ENCODE measurements around the gene PDCD10.

PDCD10 gene

DNA sequence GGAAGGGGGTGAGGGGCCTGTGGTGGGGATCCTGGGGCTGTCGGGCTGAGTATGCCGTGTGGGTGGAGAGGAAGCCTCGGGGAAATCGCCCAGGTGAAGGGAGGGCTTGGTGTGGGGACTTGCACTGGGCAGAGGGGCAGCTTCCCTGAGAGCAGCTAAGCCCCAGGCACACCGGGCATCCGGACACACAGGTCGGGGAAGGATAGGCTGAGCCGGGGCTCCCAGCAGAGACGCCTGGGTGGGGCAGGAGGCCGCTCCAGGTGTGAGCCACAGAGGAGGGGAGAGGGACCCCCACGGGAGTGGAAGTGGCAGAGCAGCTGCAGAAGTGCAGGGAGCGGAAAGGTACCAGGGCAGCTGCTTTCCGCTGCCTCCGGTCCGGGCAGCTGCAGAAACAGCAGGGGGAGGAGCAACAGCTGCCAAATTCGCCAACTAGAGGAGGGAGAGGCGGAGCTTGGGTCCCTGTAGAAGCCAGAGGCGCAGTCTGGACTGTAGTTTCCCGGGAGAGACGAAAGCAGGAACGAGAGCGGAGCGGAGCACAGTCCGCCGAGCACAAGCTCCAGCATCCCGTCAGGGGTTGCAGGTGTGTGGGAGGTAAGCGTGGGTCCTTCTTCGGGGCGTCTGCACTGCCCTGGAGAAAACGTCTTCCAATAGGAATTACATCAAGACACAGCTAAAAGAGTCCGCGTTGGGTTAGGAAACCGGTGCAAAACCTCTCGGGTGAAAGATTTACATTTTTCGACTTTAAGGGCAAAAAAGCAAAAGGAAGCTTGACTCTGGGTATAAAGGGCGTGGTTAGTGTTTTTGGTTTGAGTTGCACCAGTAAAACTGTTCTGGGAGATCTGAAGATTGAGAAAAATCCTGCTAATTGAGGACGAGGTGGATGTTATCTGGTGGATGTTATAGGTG, 794 bp upstream of the PDCD10 start, which contains the start of gene SERPINI1:
Gene SERPINI1 (plus strand): TSS at position 489 of the 906 bp plus-strand sequence. CDS start 53,408 bp downstream, outside the sequence.
- DNase-seq (ENCODE audit: low spot score), result peak; percentile 83

DNA sequence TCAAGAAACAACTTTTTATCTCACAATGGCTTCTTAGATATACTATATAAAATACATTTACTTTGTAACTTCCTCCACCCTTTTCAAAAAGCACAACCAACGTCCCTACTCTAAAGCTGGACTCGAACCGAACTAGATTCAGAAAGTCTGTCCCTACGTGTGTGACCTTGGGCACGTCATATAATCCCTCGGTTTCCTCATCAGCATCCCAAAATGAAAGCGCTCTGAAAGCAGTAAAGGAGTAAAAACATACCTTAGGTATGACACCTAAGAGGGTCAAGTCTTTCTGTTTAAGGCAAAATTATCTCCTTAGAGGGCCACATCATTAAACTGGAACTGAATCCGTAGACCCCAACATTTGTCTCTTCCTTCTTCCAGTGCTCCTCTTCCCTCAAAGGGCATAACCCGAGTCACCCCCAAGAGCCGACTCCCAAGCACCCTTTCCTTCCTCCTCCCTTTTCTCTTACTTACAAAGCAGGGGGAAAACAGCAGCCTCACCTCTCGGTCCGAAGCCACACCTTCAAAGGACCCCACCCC, 663 bp downstream of the PDCD10 start:
- DNase-seq (ENCODE audit: low spot score), result no peak

DNA sequence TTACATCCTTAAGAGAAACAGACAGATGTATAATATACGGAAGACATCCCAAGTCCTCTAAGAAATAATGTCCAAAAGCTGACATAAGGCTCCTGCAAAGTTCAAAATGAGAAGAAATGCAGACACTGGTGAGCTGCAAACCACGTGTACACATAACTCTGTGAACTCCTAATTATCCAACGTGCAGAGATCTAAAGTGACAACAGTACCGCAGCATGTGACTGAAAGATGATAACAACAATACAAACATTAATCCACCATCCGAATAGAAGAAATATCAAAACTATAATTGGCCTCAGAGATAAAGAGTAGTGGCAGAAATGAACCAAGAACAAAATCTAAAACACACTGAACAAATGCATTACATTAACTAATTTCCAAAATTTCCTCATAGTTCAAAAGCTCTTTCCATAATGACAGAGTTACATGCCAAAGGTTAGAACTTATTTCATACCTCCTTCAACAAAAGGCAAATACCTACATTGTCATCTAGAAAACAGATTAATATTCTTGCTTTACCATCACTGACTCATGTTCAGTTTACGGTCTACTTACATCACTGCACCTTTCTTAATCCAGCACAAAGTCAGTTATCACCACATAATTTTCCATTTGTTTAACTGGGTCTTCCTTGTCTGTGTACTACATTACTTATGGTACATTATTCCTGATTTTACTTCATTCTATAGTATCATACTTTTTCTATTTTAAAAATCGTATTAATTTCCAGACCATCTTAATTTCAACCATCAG, 2.2 kb downstream of the PDCD10 start:
- DNase-seq (ENCODE audit: low spot score), result no peak

DNA sequence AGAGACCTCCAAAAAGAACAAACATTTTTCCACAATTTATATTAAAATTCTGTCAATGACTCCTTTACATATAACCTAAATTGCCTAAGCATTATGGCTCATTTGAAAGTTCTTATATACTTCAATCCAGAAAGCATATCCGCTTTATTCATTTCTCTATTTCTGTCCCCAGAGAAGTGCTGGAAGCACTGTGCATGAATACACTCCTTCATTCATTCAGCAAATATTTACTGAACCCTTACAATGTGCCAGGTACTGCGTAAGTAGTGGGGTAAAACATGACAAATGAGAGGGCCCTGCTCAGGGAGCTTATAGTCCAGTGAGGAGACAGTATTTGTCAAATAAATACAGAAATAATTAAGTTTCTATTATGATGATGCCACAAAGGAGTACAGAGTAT, 3.3 kb downstream of the PDCD10 start:
- no peak for DNase-seq (ENCODE audit: low spot score)

DNA sequence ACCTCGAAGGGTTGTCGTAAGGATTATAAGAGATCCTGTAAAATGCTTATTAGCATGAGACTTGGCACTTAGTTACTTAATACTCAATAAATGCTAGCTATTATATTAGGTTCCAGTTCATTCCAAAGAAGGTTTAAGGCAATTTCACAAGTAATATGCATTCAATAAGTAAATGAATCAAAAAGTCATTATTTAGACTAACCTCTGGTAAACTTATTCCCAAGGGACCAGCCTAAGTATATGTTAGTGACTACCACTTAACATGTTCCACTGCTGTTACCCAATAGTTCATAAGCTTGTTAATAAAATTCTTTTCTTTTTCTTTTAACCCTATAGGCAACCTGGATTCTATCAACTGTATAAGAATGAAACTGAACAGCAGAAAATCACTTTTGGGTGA, 5.1 kb downstream of the PDCD10 start:
- DNase-seq (ENCODE audit: low spot score), result no peak

DNA sequence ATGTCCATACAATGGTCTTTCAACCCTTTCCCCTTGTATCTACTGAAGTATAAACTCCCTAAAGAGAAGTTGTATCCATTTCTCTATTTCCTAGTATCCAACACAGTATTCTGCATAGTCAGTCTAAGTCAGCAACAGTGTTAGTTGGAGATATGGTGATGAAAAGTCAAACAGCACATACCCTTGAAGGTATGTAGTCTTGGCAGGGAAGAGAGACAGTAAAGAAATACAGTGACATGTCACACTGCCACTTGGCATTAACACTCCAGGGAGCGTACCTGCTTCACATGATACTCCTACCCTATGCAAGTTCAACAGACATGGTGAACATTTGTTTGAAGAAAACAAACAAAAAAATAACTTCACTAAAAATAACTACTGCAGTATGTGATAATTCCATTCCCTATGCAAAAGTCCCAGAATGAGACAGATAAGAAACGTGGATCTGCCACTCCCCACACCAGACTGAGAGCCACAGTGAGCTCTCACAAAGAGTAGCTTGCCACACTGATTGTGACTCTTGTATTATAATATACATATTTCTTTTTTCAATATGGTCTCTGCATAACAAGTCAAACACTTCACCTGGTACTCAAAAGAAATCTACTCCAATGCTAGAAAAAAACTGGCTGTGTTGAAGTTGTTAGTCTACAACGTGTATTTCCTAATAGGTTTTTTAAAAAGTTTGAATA, 5.9 kb downstream of the PDCD10 start:
- DNase-seq (ENCODE audit: low spot score), result no peak

DNA sequence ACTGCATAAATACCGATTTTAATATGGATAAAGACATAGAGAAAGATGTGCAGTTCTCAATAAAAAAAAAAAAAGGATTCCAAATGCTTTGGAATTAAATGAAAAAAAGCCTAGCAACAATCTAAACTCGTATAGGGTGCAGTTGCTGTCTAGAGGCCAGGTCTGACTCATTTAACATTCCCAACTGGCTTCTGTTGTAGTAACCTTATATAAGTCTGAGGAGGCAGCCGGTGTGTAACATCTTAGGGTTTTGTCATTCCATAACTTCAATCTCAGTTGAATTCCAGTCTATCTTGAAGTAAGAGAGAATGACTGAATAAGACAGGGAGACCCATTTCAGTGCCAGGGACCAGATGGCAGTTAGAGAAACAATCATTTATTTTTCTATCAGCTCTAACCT, 6.5 kb downstream of the PDCD10 start:
- DNase-seq (ENCODE audit: low spot score), result peak; percentile 76

DNA sequence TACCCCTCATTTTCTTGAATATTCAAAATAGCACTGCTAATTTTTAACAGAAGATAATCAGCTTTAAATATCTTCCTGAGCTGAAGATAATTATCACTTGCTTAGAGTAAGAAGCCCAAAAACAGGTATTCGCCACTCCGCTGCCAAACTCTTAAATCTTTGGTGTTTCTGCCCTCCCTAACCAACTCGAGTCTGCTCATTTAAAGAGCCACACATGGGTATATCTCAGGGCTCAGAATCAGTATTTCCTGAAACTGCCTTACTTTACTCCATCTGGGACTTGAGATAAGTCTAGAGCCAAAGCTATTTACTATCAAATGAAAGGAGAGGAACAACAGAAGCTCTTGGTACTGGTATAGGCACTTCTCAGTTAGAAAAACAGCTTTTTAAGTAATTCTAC, 10.8 kb downstream of the PDCD10 start:
- no peak for DNase-seq (ENCODE audit: low spot score)

DNA sequence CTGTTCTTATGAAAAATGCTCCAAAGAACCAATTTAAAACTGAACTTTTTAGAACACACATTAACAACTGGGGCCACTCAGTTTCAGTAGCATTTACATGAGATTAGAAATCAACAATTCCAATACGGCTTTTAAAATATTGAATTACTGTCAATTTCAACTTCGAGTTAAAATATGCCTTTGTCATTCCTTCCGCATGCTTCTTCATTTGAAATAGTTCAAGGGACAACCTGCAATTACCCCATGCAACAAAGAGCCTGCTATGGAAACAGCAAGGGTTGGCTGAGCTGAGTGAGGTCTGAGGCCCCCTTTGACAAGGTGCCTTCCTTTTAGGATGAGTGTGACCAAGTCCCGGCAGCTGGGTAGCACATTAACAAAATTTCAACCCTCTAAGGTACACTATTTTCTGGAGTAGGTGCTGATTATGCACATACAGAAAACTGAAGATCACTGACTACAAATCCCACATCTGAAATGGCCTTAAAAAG, 11.6 kb downstream of the PDCD10 start:
- no peak for DNase-seq (ENCODE audit: low spot score)

DNA sequence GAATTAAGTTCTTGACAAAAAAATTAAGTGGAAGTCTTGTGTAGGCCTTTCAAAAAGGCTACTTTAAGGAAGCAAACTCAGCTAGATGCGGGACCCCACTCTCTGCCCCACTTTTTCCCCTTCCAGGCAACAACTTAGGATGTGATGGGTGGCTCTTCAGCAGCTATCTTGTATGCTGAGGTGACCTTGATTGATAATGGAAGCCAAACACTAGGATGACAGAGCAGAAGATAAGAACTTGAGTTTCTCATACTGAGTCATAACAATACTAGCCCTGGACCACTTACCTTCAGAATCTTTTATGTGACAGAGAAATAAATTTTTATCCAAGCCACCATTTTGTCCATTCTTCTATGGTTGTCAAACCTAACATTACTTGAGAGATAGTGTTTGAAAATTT, 16.1 kb downstream of the PDCD10 start:
- no peak for DNase-seq (ENCODE audit: low spot score)

DNA sequence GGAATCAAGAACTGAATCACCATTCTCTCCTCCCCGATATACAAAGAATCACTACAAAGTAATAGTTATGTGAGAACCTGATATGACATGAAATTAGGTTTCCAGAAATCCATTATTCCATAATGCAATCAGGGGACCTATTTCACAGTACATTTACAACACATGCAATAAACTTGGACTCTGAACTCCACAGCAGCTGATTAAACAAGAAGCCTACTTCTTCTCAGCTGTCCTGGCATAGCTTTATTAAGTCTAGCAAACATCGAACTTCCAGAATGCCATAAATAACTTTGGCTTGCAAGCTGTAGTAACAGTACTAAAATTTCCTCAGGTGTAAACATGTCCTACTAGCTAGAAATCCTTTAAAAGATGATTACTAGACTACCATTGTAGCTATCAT, 17.8 kb downstream of the PDCD10 start:
- no peak for DNase-seq (ENCODE audit: low spot score)

DNA sequence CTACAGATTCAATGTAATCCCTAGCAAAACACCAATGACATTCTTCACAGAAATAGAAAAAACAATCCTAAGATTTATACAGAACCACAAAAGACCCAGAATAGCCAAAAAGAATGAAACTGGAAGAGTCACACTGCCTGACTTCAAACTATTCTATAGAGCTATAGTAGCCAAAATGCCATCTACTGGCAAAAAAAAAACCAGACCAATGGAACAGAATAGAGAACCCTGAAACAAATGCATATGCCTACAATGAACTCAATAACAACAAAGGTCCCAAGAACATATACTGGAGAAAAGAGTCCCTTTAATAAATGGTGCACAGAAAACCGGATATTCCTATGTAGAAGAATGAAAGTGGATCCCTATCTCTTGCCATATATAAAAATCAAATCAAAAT, 19.8 kb downstream of the PDCD10 start:
- DNase-seq (ENCODE audit: low spot score), result no peak

DNA sequence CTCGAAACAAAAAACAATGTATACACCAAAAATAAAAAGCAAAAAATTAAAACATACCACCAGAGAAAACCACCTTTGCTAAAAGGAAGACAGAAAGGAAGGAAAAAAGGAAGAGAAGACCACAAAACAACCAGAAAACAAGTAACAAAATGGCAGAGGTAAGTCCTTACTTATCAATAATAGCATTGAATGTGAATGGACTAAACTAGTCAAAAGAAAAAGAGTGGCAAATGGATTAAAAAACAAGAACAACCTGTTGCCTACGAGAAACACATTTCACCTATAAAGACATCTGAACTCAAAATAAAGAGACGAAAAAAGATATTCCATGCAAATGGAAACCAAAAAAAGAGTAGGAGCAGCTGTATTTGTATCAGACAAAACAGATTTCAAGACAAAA, 22.2 kb downstream of the PDCD10 start:
- DNase-seq (ENCODE audit: low spot score), result no peak

DNA sequence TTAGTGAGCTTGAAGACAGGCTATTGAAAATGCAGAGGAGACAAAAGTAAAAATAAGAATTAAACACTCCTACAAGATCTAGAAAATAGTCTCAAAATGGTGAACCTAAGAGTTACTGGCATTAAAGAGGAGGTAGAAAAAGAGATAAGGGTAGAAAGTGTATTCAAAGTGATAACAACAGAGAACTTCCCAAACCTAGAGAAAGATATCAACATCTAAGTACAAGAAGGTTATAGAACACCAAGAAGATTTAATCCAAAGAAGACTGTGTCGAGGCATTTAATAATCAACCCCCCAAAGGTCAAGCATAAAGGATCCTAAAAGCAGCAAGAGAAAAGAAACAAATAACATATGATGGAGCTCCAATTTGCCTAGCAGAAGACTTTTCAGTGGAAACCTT, 23.3 kb downstream of the PDCD10 start:
- no peak for DNase-seq (ENCODE audit: low spot score)

DNA sequence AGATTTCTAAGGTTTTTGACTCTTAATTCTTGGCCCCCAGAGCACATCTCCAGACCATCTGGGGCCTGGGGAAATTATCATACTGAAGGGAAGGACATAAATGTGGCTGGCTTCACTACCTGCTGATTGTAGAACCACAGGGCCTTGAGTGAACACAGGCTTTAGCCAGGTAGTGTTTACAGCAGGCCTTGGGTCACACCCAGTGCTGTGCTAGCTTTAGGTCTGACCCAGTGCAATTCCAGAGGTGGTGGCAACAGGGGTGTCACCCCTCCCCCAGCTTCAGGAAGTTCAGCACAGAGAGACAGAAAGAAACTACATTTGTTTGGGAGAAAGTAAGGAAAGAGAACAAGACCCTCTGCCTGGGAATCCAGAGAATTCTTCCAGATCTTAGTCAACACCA, 24.1 kb downstream of the PDCD10 start:
- DNase-seq (ENCODE audit: low spot score), result no peak

DNA sequence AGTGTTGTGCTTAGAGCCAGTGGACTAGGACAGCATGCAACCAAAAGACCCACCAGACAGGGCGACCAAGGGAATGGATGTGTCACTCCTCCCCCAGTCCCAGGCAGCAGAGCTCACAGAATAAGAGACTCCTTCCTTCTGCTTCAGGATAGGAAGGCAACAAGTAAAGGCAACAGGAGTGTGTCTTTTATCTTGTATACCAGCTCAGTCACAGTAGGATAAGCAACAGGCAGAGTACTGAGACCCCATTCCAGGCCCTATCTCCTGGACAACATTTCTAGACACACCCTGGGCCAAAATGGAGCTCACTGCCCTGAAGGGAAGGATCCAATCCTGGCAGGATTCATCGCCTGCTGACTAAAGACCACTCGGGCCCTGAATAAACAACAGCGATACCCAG, 25.0 kb downstream of the PDCD10 start:
- DNase-seq (ENCODE audit: low spot score), result no peak

DNA sequence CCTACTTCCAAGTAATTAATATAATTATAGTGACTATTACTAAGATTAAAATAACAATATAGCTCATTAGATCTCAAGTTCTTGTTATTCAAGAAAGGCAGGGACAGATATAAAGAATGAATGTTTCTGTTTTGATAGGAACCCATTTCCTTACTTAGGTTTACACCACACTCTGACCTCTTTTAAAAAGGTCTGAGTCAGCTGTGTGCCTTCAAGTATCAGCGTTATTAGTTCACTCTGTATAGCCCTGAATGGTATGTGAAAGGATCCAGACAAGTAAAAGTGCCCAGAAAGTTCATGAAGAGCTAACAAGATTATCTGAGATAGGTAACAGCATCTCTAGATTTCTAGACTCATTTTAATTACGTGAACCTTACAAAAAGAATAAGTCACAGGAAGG, 28.9 kb downstream of the PDCD10 start:
- no peak for DNase-seq (ENCODE audit: low spot score)

DNA sequence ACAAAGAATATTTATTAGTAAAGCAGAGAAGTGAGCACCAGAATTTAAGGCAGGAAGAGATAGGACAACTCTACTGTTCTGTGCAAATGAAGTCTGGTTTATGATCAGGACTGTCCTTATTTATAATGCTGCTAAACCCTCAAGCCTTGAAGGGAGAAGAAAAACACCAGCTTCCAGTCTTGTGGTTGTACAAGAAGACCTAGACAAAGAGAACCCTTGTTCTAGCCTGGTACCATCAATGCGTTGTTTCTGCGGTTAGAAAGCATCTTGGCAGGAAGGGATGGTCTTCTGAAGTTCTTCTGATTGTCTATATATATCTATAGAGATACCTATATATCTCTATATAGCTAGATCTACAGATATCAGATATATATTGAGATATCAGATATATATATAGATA, 33.8 kb downstream of the PDCD10 start:
- no peak for DNase-seq (ENCODE audit: low spot score)

DNA sequence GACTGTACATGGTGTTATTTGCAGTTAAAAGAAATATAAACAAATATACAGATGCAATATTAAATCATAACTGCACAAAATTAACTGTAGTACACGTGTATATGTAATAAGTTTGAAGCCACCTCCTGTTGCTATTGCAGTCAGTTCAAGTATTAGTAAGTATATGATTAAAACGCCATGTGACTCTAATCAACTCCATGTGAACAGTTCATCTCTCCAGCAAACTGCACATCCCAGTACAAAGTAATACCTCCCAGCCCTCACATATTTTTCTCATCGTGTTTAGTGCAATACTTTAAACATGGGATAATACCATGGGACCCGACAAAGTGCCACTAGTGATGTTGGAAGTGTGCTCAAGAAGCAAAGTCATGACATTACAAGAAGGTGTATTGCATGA, 34.6 kb downstream of the PDCD10 start:
- DNase-seq (ENCODE audit: low spot score), result no peak

DNA sequence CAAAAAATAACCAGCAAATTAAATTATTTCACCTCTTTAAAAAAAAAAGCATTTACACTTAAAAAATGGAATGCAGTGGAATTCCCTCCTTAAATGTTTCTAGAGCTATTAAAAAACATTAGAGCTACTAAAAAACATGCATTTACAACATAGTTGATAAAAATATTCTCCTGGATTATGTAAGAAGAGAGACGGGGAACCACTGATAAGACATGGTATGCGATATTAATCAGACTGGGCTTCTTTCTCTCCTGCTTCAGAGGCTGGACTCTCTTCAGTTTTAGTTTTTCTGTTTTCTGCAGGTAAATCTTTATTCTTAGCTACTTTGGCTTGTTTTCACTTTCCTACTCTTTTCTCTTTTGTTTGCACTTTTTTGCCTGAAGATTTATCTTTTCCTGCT, 40.6 kb downstream of the PDCD10 start:
- DNase-seq (ENCODE audit: low spot score), result no peak

DNA sequence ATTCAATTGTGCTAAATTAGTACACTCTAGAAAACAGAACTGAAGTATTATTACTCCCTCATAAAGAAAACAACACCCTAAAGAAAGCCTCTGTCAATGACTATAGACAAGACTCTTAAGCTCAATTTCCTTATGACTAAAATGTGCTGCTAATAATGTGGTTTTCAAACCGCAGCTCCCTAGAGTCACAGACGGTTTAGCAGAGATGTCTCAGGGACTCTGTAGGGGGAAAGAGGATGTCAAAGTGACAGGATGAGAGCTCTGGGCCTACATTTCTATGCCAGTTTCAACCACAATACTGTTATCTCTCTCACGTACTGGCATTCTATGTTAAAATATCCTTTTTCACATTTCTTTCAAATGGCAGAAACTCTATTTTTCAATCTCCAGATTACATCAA, 43.3 kb downstream of the PDCD10 start:
- peak; percentile 3 for DNase-seq (ENCODE audit: low spot score)

DNA sequence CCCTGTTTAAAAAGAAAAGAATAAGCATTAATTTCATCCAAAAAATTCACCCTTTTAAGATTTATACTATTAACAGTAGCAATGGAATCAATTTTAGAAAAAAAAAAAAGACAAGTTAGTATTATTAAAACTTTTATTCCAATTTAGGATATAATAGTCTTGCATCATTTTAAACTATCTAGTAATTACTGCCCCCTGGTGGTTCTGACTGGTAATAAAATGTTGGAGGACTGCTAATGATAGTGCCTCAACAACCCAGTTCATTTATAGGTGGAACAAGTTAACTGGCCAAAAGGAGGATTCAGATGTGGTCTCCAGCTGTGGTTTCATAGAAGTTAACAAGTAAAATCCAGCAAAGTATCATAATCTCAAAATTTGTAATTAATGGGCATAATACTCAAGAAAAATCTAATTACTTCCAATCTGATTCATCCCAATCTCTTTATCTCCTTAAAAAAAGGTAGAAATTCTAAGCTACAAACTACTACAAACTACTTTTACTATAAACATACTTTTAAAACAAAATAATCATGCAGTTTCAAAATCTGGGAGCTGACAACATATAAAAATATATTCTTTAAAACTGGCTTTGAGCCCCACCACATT, 50.2 kb downstream of the PDCD10 start:
- peak; percentile 45 for DNase-seq (ENCODE audit: low spot score)

Measured in AG08395 (cell line).